Measurements from ENCODE around the gene PFKL. TPM values are rescaled to one million over a fixed set of nuclear protein-coding genes. Genes with fewer than 3 reads are reported as not detected.

Gene PFKL
- 100 to 1,000 TPM; 134 to 139 TPM for total RNA-seq

DNA sequence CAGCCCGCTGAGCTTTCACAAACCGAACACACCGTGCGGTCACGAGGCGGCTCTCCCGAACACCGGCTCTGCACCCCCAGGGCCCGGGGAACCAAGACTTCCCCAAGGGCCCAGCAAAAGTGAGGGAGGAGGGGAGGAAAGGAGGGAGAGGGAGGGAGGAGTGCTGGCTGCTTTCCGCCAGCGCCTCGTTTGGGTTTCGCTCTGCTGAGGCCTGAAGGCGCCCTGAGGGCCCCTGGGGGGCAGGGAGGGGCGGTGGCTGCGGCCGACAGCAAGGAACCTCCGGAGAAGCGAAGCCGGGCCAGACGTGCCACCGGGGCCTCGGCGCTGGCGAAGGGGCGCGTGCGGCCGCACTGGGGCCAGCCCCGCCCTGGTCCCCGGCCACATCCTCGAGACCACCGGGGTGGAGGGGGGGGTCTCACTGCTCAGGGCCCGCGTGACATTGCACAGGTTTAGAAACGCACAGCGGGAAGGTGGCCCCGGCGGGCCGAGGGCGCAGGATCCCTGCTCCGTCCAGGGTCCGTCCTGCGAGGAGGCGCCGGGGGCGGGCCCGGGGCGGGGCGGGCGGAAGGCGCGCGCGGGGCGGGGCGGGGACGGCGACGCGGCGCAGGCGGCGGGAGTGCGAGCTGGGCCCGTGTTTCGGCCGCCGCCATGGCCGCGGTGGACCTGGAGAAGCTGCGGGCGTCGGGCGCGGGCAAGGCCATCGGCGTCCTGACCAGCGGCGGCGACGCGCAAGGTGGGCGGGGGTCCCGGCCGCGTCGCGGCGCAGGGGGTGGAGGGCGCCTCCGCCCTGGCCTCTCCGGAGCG, at the start of gene PFKL:
PFKL (plus strand) TSS at position 596 of the 804 bp plus-strand sequence; CDS start at position 649, 53 bp downstream.
- H3K4me3 Mint-ChIP-seq, result peak within 1 kb of the TSS; percentile 78
- no peaks in the 10 kb centered on the region for H3K27me3 Mint-ChIP-seq
- peak; percentile 88 to 91 for ATAC-seq
- no peaks in the 10 kb centered on the region for H3K9me3 Mint-ChIP-seq
- H3K27ac Mint-ChIP-seq, result peak within 1 kb of the TSS in 1 of 2 donors; percentile 72
- no peaks in the 10 kb centered on the region for H3K36me3 Mint-ChIP-seq
- peaks cover 17 to 21% of the 10 kb centered on the region in 2 donors for H3K4me1 Mint-ChIP-seq (ENCODE audit: low read depth in 2 of 2)
- DNase-seq (ENCODE audit: low spot score), result peak; percentile 74

DNA sequence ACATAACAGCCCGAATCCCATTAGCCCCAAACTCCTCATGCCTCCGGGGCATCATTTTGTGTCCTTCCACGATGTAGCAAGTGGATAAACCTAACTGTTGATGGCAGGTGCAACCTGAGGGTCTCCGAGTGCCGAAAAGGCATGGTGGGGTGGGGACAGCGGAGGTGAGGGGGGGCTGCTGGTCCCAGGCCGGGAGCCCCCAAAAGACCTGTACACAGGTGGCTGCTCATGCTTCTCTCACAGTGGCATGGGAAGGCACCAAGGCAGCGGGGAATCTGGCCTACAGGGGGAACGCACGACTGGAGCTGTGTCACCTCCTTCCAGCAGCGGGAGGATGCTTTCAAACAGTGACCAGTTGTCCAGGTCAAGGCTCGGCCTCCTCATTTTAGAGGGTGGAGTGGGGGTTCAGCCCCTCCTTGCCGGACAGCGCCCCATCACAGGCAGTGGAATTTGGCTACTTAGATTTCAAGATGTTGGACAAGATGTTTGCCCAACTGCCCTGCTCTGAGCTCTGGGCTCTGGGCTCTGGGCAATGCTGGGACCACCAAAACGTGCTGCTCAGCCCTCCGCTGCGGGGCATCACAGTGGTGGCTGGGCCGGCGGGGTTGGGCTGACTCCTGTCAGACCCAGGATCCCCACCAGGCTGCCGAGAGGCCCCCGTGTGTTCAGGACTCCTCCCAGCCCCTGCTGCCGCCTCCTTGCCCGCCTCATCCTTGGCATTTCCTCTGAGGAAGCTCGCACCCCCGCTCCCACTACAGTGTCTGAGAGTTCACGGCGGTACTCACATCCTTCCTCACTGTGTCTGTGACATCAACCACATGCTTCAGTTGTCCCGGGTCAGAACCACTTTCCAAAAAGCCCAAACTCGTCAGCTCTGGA, 45.8 kb upstream of the PFKL start:
- Mint-ChIP-seq H3K36me3 (no peaks in the 10 kb centered on the region), H3K27ac (no peak overlapping the region), H3K4me1 (ENCODE audit: low read depth in 2 of 2) (no peaks in the 10 kb centered on the region), H3K27me3 (peaks cover 0 to 2% of the 10 kb centered on the region in 2 donors), H3K4me3 (no peak overlapping the region), H3K9me3 (no peaks in the 10 kb centered on the region)
- DNase-seq (ENCODE audit: low spot score), result peak; percentile 42
- peak in 1 of 2 donors; percentile 13 for ATAC-seq

DNA sequence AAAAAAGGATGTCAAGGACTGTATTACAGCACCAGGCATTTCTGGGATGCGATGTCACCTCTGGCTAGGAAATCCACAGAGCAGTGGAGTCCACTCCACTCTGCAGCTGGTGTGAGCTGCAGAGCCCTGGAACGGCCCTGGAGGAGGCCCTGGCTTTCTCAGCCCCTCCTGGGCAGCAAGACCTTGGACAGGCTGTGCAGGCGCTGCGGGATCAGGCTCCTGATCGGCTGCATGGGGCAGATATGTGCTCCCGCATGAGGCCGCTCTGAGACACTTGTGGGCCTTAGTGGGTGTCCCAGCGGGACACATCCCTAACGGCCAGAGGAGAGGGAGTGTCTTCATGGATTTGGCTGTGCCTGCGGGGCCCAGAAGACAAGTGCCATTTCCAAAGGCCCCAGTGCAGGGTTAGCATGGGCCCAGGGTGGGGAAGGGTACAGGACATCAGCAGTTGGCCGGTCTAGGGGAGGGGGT, 44.3 kb upstream of the PFKL start:
- Mint-ChIP-seq H3K4me3 (no peak overlapping the region), H3K4me1 (ENCODE audit: low read depth in 2 of 2) (no peaks in the 10 kb centered on the region), H3K36me3 (no peaks in the 10 kb centered on the region), H3K27me3 (peaks cover 0 to 2% of the 10 kb centered on the region in 2 donors), H3K27ac (no peak overlapping the region), H3K9me3 (no peaks in the 10 kb centered on the region)
- DNase-seq (ENCODE audit: low spot score) (peak; percentile 31), ATAC-seq (no peak)

DNA sequence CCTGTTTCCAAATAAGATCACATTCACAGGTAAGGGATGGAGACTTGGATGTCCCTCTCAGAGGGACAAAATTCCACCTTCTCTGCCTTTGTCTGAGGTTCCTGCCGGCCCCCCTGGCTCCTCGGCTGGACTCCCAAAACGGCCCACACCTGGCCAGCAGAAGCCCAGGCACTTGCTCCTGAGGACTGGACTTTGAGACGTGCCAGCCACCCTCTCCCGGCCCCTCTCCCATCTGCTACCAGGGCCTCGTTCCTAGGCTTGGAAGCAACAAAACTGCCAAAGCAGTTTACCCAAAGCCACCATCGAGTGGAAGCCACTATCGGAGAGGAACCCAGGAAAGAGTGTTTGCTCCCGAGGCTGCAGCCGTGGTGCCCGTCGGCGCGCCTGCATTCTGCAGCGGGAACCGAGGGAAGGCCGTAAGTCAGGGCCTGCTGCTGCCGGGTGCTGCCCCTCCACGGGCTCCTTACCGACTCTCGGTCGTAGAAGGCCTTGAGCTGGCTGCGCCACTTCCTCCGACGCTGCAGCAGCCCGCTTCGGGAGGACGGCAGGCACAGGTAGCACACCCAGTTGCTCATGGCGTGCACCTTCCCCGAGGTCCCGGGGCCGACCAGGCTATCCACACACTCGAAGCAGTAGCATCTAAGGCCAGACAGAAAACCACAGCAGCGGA, 41.7 kb upstream of the PFKL start:
- no peak overlapping the region for H3K4me3 Mint-ChIP-seq

DNA sequence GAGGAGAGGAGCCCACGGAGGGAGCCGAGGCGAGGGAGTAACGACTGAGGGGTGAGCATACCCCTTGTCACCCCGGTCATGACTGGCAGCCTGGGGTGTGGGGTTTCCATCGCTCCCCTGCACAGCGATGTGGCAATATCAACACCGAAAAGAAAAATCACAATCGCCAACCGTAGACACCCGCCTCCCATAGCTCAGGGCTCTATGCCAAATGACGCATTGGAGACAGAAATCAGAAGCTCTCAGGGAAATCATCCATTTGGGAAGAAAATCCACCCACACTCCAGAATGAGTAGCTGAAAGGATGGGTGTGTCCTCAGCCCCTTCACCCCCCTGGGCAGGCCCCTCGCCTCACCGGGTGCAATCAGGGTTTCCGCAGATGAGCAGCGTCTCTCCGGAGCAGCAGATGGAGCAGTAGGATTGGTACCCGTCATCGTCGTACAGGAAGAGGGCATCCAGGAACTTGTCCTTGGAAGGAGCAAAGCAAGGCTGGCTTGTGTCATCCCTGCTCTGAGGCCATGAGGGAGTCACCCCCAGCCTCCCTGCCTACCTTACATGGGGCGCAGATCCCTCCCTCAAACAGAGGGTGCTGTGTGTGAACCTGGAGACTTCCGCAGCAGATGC, 40.7 kb upstream of the PFKL start:
- no peaks in the 10 kb centered on the region for H3K36me3 Mint-ChIP-seq

More for the DNA sequence above, 41.7 kb upstream of the PFKL start:
- ATAC-seq (no peak), DNase-seq (ENCODE audit: low spot score) (no peak)
- Mint-ChIP-seq H3K9me3 (no peaks in the 10 kb centered on the region), H3K36me3 (no peaks in the 10 kb centered on the region), H3K4me1 (ENCODE audit: low read depth in 2 of 2) (no peaks in the 10 kb centered on the region), H3K27me3 (peaks cover 0 to 2% of the 10 kb centered on the region in 2 donors), H3K27ac (no peak overlapping the region)

DNA sequence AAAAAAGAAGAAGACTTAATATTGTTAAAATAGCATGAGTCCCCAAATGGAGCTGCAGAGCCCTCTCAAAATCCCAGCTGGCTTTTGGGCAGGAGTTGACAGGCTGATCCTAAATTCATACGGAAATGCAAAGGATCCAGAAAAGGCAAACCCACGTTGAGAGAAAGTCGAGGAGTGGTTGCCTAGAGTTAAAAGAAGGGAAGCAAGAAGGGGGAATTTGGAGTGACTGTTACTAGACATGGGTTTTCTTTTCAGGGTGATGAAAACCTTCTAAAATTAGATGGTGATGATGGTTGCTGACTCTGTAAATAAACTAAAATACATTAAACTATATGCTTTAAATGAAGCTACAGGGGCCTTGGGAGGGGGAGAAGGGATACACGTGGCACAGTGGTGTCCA, 39.8 kb upstream of the PFKL start:
- H3K36me3 Mint-ChIP-seq, result no peaks in the 10 kb centered on the region
- DNase-seq (ENCODE audit: low spot score) (no peak), ATAC-seq (no peak)
- no peak overlapping the region for H3K4me3 Mint-ChIP-seq
- H3K9me3 Mint-ChIP-seq, result no peaks in the 10 kb centered on the region
- no peak overlapping the region for H3K27ac Mint-ChIP-seq
- H3K27me3 Mint-ChIP-seq, result no peaks in the 10 kb centered on the region
- H3K4me1 Mint-ChIP-seq (ENCODE audit: low read depth in 2 of 2), result no peaks in the 10 kb centered on the region

More for the DNA sequence above, 40.7 kb upstream of the PFKL start:
- ATAC-seq (no peak), DNase-seq (ENCODE audit: low spot score) (no peak)
- peaks cover 0 to 2% of the 10 kb centered on the region in 2 donors for H3K27me3 Mint-ChIP-seq
- H3K9me3 Mint-ChIP-seq, result no peaks in the 10 kb centered on the region
- no peaks in the 10 kb centered on the region for H3K4me1 Mint-ChIP-seq (ENCODE audit: low read depth in 2 of 2)
- H3K27ac Mint-ChIP-seq, result no peak overlapping the region
- no peak overlapping the region for H3K4me3 Mint-ChIP-seq

DNA sequence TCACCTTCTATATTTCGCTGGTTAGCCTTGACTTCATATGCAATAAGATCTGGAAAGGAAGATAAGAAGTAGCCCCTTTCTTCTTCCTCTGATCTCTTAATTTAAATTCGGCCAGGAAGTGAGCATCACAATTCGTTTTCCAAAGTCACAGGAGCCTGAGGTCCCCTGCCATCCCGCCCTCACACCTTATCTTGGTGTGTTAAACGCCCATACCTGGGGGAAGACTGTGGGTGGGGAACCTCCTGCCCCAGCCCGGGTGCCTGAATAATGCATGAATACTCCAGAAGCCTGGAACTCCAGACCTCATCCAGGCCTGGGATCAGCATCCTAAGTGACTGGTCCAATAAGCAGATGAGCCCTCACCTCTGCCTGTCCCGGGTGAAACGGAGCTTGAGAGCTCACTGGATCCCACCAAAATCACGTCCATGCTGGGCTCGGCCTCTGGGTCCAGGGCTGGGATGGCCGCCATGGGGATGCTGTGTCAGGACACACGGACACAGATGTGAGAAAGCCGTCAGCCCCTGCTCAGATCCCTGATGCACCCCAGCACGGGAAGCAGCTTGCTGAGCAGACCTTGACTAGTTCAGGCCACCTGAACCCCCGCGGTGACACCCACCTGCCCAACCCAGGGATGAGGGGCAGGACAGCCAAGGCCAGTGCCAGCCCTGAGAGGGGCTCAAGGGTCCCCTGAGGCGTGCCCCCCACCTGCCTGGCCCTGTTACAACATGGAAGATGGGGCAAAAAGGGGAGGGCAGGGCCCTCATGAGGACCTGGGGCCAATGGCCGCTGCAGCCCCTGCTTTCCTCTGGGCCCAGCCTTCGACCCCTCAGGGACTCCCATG, 38.8 kb upstream of the PFKL start:
- DNase-seq (ENCODE audit: low spot score) (no peak), ATAC-seq (no peak)
- Mint-ChIP-seq H3K9me3 (no peaks in the 10 kb centered on the region), H3K27me3 (no peaks in the 10 kb centered on the region), H3K4me1 (ENCODE audit: low read depth in 2 of 2) (no peaks in the 10 kb centered on the region), H3K36me3 (no peaks in the 10 kb centered on the region), H3K4me3 (no peak overlapping the region), H3K27ac (no peak overlapping the region)

DNA sequence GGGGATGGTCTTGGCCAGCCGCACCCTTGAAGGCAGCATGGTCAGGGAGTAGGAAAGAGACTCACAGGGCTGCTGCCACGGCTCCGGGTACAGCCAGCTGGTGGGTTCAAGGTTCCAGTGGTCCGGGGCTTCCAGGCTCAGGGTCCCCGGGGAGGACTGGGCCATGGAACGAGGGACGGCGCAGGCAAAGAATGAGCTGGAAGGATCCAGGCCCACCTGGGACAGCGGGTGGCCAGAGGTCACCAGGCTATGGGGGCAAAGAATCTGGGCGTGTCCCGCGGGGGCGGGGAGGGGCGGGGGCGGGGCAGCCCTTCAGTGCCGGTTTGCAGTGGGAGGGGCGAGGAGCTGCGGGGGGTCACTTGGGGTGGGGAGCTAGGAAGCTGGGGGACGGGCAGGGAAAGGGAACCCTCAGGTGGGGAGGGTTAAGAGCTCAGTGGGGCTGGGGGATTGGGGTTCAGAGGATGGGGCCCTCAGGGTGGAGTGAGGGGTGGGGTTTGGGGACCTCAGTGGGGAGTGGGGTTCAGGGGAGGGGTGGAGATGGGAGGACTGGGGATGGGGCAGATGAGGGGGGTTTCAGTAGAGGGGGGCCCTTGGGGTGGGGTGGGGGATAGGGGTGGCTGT, 38.1 kb upstream of the PFKL start, which contains the start of gene DNMT3L:
DNMT3L (minus strand) TSS at position 223 of the 621 bp plus-strand sequence. CDS start 638 bp downstream, outside the sequence.
- Mint-ChIP-seq H3K36me3 (no peaks in the 10 kb centered on the region), H3K4me1 (ENCODE audit: low read depth in 2 of 2) (no peaks in the 10 kb centered on the region), H3K4me3 (no peak within 1 kb of the TSS), H3K27me3 (no peaks in the 10 kb centered on the region), H3K9me3 (no peaks in the 10 kb centered on the region), H3K27ac (no peak within 1 kb of the TSS)
- no peak for ATAC-seq
- DNase-seq (ENCODE audit: low spot score), result no peak

DNA sequence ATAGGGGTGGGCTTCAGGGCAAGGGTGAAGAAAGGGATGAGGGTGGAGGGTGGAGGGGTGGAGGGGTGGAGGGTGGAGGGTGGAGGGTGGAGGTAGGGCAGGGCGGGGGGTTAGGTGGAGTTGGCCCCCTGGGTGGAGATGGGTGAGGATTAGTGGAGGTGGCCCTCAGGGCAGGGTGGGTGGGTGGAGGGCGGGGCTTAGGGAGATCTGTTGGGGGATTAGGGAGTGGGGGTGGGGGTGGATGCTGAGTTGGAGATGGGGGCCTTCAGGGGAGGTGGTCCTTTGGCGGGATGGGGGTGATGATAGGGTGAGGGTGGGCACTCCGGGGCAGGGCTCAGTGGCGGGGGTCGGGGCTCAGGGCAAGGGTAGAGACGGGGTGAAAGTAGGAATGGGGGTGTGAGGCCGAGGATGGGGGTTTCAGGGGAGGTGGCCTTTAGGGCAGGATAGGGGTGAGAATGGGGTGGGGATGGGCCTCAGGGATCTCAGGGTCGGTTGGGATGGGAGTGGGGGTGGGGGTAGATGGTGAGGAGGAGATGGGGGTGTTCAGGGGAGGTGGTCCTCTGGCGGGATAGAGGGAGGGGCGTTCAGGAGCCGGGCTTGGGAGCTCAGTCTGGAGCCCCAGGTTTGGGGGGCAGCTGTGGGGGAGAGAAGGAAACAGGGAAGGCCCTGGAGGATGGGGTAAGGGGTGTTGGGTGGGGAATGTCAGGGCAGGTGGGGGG, 37.4 kb upstream of the PFKL start:
- H3K4me3 Mint-ChIP-seq, result no peak overlapping the region
- H3K27ac Mint-ChIP-seq, result no peak overlapping the region
- ATAC-seq (no peak), DNase-seq (ENCODE audit: low spot score) (no peak)
- H3K4me1 Mint-ChIP-seq (ENCODE audit: low read depth in 2 of 2), result no peaks in the 10 kb centered on the region
- no peaks in the 10 kb centered on the region for H3K9me3 Mint-ChIP-seq
- H3K27me3 Mint-ChIP-seq, result no peaks in the 10 kb centered on the region
- H3K36me3 Mint-ChIP-seq, result no peaks in the 10 kb centered on the region

DNA sequence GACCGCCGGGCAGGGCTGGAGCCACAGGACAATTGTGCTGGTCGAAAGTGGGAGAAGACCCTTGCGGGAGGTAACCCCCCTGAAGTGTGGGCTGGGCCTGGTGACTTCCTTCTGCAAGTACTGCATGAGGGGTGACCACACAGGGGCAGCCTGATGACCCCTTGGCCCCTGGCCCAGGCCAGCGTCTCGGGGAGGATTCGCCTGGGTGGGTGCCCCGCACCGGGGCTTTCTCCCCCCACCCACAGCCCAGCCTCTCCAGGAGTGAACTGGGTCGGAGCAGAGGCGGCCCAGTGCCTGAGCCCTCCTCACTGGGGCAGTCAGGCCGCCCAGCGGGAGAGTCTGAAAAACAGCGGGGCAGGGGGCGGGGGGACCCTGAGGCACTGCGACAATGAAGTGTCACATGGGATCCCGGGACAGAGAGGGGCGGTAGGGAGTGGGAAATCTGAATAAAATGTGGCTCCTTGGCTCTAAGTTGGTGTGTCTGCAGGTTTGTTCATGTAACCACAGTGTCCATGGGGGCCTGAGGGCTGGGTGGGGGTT, 36.6 kb upstream of the PFKL start:
- ATAC-seq, result peak in 1 of 2 donors; percentile 22
- DNase-seq (ENCODE audit: low spot score), result no peak
- Mint-ChIP-seq H3K27me3 (no peaks in the 10 kb centered on the region), H3K27ac (no peak overlapping the region), H3K4me1 (ENCODE audit: low read depth in 2 of 2) (no peaks in the 10 kb centered on the region), H3K36me3 (no peaks in the 10 kb centered on the region), H3K4me3 (no peak overlapping the region), H3K9me3 (no peaks in the 10 kb centered on the region)

DNA sequence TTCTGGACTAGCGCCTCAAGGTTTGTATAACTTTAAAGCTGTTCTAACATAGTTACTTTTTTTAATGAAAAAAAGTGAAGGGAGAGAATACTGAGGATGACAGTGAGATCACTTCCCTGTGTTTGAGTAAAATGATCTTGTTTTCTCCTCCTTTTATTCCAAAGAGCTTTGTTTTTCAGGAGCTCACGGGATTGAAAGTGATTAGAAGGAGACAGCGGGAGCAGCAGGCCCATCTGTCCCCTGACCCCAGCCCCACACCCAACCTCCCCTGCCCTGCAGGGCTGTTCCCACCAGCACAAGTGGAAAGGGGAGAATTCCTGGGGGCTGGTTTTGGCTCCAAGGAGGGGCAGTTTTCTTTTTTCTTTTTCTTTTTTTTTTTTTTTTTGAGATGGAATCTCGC, 36.1 kb upstream of the PFKL start:
- no peaks in the 10 kb centered on the region for H3K36me3 Mint-ChIP-seq
- H3K9me3 Mint-ChIP-seq, result no peaks in the 10 kb centered on the region
- no peak for DNase-seq (ENCODE audit: low spot score)

More for the DNA sequence above, 36.1 kb upstream of the PFKL start:
- Mint-ChIP-seq H3K4me1 (ENCODE audit: low read depth in 2 of 2) (no peaks in the 10 kb centered on the region), H3K4me3 (no peak overlapping the region), H3K27me3 (no peaks in the 10 kb centered on the region), H3K27ac (no peak overlapping the region)
- no peak for ATAC-seq
